Measurements from ENCODE around the gene MOCS1. TPM values are rescaled to one million over a fixed set of nuclear protein-coding genes. Genes with fewer than 3 reads are reported as not detected.
"Not testable (repeated sequence)": the region's sequence is repeated elsewhere in the genome, so short reads cannot be mapped to it uniquely, and the experiment has no call there.

MOCS1 gene
- total RNA-seq, 2 experiments from 2014 or later, result 2.0 to 2.7 TPM

DNA sequence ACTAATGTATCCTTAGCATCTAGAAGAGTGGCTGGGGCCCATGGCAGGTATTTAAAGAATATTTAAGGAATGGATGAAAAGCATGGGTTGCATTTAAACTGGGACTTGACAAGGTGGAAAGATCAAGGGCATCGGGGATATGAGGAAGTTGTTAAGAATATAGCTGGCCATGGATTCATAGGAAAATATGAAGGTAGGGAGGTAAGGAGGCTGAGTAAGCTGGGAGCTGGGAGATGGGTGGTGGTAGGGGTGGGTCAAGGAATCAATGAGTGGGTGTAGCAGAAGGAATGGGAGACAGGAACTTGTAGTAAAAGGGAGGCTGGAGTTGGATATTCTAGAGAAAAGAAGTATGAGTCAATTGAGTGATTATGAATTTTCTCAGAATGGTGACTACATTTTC, 44.0 kb upstream of the MOCS1 start:
- H3K9me3 Mint-ChIP-seq, result no peaks in the 10 kb centered on the region
- Histone ChIP-seq H3K27ac (ENCODE audit: low read depth in 1 of 2, low read length in 2 of 2) (no peak overlapping the region), H3K9me3 (ENCODE audit: control insufficient read depth in 1 of 2, insufficient read depth in 1 of 2, low read length in 2 of 2) (no peaks in the 10 kb centered on the region), H3K4me3 (ENCODE audit: low read length) (no peak overlapping the region), H3K36me3 (ENCODE audit: insufficient read depth, low read length) (no peaks in the 10 kb centered on the region), H3K4me1 (ENCODE audit: insufficient read depth, low read length) (no peaks in the 10 kb centered on the region), H3K27me3 (ENCODE audit: control insufficient read depth in 1 of 2, insufficient read depth in 2 of 2, low read length in 2 of 2) (peaks cover 0 to 2% of the 10 kb centered on the region in 2 experiments)
- H3K27me3 Mint-ChIP-seq, result peaks cover 14% of the 10 kb centered on the region
- CTCF ChIA-PET, result no interaction called here
- TF ChIP-seq, protein P1, sequence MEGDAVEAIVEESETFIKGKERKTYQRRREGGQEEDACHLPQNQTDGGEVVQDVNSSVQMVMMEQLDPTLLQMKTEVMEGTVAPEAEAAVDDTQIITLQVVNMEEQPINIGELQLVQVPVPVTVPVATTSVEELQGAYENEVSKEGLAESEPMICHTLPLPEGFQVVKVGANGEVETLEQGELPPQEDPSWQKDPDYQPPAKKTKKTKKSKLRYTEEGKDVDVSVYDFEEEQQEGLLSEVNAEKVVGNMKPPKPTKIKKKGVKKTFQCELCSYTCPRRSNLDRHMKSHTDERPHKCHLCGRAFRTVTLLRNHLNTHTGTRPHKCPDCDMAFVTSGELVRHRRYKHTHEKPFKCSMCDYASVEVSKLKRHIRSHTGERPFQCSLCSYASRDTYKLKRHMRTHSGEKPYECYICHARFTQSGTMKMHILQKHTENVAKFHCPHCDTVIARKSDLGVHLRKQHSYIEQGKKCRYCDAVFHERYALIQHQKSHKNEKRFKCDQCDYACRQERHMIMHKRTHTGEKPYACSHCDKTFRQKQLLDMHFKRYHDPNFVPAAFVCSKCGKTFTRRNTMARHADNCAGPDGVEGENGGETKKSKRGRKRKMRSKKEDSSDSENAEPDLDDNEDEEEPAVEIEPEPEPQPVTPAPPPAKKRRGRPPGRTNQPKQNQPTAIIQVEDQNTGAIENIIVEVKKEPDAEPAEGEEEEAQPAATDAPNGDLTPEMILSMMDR (IDR thresholded peaks at IDR 0.05), result no peak
- POLR2A ChIA-PET, result no interaction called here
- H3K27ac Mint-ChIP-seq, result no peak overlapping the region
- H3K36me3 Mint-ChIP-seq (ENCODE audit: low read depth), result no peaks in the 10 kb centered on the region
- ATAC-seq (ENCODE audit: poor library complexity), result no peak
- H3K4me1 Mint-ChIP-seq (ENCODE audit: low read depth), result no peaks in the 10 kb centered on the region
- intact Hi-C loops (cut with DNase I, micrococcal nuclease), result no loop called here
- H3K4me3 Mint-ChIP-seq, result no peak overlapping the region
- no peak for DNase-seq

GRCh38 chr6:39973661-39974060, 39.4 kb upstream of the MOCS1 start:
- H3K36me3 Mint-ChIP-seq (ENCODE audit: low read depth), result no peaks in the 10 kb centered on the region
- ChIA-PET CTCF (no interaction called here), POLR2A (no interaction called here)
- H3K4me3 ChIP-seq (ENCODE audit: low read length), result no peak overlapping the region
- H3K27me3 ChIP-seq (ENCODE audit: control insufficient read depth in 1 of 2, insufficient read depth in 2 of 2, low read length in 2 of 2), result no peaks in the 10 kb centered on the region
- H3K4me1 ChIP-seq (ENCODE audit: insufficient read depth, low read length), result no peaks in the 10 kb centered on the region
- peaks cover 8% of the 10 kb centered on the region for H3K27me3 Mint-ChIP-seq
- no peaks in the 10 kb centered on the region for H3K36me3 ChIP-seq (ENCODE audit: insufficient read depth, low read length)
- intact Hi-C loops (cut with DNase I, micrococcal nuclease), result no loop called here
- TF ChIP-seq, protein P1 (IDR thresholded peaks at IDR 0.05), result no peak
- no peaks in the 10 kb centered on the region for H3K9me3 ChIP-seq (ENCODE audit: control insufficient read depth in 1 of 2, insufficient read depth in 1 of 2, low read length in 2 of 2)
- ATAC-seq (ENCODE audit: poor library complexity), result no peak
- H3K27ac Mint-ChIP-seq, result no peak overlapping the region
- H3K9me3 Mint-ChIP-seq, result no peaks in the 10 kb centered on the region
- no peaks in the 10 kb centered on the region for H3K4me1 Mint-ChIP-seq (ENCODE audit: low read depth)
- H3K27ac ChIP-seq (ENCODE audit: low read depth in 1 of 2, low read length in 2 of 2), result no peak overlapping the region
- DNase-seq, result no peak
- no peak overlapping the region for H3K4me3 Mint-ChIP-seq

GRCh38 chr6:39972717-39973116, 38.5 kb upstream of the MOCS1 start:
- H3K4me1 ChIP-seq (ENCODE audit: insufficient read depth, low read length); H3K27ac Mint-ChIP-seq; POLR2A ChIA-PET; H3K9me3 Mint-ChIP-seq; H3K4me3 ChIP-seq (ENCODE audit: low read length); H3K4me3 Mint-ChIP-seq; H3K36me3 Mint-ChIP-seq (ENCODE audit: low read depth); ATAC-seq (ENCODE audit: poor library complexity); DNase-seq; H3K4me1 Mint-ChIP-seq (ENCODE audit: low read depth); intact Hi-C loops (cut with DNase I, micrococcal nuclease); H3K27me3 ChIP-seq (ENCODE audit: control insufficient read depth in 1 of 2, insufficient read depth in 2 of 2, low read length in 2 of 2); H3K27me3 Mint-ChIP-seq; CTCF ChIA-PET; H3K9me3 ChIP-seq (ENCODE audit: control insufficient read depth in 1 of 2, insufficient read depth in 1 of 2, low read length in 2 of 2); H3K27ac ChIP-seq (ENCODE audit: low read depth in 1 of 2, low read length in 2 of 2); H3K36me3 ChIP-seq (ENCODE audit: insufficient read depth, low read length): not testable (repeated sequence)

- DNase-seq; H3K9me3 Mint-ChIP-seq; H3K36me3 Mint-ChIP-seq (ENCODE audit: low read depth); H3K4me1 ChIP-seq (ENCODE audit: insufficient read depth, low read length); H3K27ac Mint-ChIP-seq; H3K27me3 Mint-ChIP-seq; H3K4me3 ChIP-seq (ENCODE audit: low read length); H3K36me3 ChIP-seq (ENCODE audit: insufficient read depth, low read length); intact Hi-C loops (cut with DNase I, micrococcal nuclease); H3K27me3 ChIP-seq (ENCODE audit: control insufficient read depth in 1 of 2, insufficient read depth in 2 of 2, low read length in 2 of 2); H3K4me1 Mint-ChIP-seq (ENCODE audit: low read depth); H3K9me3 ChIP-seq (ENCODE audit: control insufficient read depth in 1 of 2, insufficient read depth in 1 of 2, low read length in 2 of 2); CTCF ChIA-PET; H3K4me3 Mint-ChIP-seq; POLR2A ChIA-PET; ATAC-seq (ENCODE audit: poor library complexity); H3K27ac ChIP-seq (ENCODE audit: low read depth in 1 of 2, low read length in 2 of 2): not testable (repeated sequence)
These were observed 36.9 kb upstream of the MOCS1 start for GRCh38 chr6:39971131-39971530.

All from CD4-positive, alpha-beta T cell (primary cell).